Islet of Langerhans (tissue), 1 donor: ENCODE results near the gene MCRS1.
"Not testable (repeated sequence)": the region's sequence is repeated elsewhere in the genome, so short reads cannot be mapped to it uniquely, and the experiment has no call there.

Source experiments
- FAIRE-seq: peaks from one replicate; lab custom pipeline; 2011; peaks lifted over from hg19 to GRCh38; lab: Jason Lieb, UNC

Gene MCRS1

DNA sequence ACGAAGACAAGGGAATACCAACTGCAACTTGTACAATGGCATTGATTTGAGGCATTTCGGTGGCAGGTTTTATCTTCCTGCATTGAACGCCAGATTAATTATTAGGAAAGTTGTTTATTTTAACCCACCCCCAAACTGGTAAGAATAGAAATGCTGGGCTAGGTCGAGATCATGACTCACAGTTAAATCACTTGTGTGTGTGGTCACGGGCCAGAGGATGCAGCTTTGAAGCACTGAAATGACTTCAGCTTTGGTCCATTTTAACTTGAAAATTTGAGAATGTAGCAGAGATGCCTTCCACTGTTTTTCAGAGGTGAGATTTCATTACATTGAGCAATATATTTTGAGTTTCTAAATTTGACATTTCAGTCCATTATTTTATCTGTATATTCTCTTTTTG, 52.7 kb downstream of the MCRS1 start:
- FAIRE-seq = no peak

DNA sequence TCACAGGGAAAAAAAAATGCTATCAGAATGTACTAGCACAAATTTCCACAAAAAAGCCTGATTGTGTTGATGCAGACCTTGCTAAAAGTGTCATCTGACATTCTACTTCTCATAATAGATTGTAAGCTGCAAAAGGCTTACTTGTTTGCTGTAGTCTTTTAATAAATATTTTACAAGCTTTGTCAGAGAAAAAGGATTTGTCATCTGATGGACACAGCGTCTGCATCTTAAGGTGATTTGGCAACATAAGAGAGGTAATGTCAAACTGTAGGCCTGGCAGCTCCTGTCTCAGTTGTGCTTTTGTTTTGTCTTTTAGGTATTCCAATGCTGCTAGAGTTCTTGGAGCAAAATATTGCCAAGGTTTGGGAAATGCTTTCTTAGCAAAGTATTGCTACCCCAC, 55.4 kb downstream of the MCRS1 start:
- FAIRE-seq = no peak

DNA sequence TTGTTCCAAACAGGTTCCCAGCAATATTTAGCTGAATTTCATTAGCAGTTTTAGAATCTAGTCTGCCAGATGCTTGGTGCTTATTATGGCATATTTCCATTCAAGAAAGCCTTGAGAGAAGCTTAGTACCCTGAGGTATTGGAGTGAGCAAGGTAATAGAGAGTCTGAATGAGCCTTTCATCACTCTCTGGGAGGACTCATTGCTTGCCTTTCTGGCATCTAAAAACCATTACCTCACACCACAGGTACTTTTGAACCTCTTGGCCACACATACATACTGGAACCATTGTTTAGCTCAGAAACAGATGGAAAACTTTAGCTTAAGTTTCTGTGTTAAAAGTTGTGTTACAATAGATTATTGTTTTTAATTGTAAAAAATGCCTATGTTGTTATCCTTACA, 56.5 kb downstream of the MCRS1 start:
- FAIRE-seq = no peak

DNA sequence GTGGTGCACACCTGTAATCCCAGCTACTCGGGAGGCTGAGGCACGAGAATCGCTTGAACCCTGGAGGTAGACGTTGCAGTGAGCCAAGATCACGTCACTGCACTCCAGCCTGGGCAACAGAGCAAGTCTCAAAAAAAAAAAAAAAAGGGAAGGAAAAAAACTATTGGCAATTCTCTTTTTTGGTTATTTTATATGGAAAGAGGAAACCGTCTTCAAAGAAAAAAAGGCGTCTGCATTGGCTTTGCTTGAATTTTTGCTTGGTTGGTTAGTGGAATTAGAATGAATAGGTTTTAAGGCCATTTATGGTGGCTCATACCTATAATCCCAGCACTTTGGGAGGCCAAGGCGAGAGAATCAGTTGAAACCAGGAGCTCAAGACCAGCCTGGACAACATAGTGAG, 58.3 kb downstream of the MCRS1 start:
- not testable (repeated sequence) for FAIRE-seq
